Stimulated activated CD8-positive, alpha-beta memory T cell treated with anti-CD3 and anti-CD28 coated beads, Interleukin-15, amount 100 ng/mL, for 48 hours (primary cell): ENCODE data around the gene FUS.
"Not testable (repeated sequence)": the region's sequence is repeated elsewhere in the genome, so short reads cannot be mapped to it uniquely, and the experiment has no call there.

Experiments used
- DNase-seq, 2 donors: peaks; one replicate each; pipeline ENCODE4 v3.0.0-alpha.2; 2020; ENCODE audit warnings: low read depth in 2 of 2

The FUS gene

DNA sequence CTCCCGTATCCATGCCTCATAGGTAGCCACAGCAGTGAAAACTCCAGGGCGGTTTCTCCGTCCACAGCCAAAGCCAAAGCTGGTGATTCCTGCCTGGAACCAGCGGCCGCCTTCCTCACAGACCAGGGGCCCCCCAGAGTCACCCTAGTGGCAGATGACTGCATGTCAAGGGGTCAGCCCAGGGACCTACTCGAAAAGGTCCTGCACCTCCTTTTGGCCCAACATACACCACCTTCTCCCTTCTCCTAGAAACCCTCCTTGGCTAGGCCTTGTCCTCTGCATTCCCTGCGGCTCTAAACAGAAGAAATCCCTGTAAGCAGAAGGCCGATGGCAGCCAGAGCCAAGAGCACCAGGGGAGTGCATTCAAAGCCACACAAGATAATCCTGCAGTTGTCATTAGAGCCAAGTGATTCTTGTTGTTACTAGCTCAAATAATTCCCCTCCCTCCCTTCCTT is 36.2 kb upstream of the FUS start:
- no peak for DNase-seq

GRCh38 chr16:31144418-31144817 is 35.5 kb upstream of the FUS start:
- not testable (repeated sequence) for DNase-seq

DNA sequence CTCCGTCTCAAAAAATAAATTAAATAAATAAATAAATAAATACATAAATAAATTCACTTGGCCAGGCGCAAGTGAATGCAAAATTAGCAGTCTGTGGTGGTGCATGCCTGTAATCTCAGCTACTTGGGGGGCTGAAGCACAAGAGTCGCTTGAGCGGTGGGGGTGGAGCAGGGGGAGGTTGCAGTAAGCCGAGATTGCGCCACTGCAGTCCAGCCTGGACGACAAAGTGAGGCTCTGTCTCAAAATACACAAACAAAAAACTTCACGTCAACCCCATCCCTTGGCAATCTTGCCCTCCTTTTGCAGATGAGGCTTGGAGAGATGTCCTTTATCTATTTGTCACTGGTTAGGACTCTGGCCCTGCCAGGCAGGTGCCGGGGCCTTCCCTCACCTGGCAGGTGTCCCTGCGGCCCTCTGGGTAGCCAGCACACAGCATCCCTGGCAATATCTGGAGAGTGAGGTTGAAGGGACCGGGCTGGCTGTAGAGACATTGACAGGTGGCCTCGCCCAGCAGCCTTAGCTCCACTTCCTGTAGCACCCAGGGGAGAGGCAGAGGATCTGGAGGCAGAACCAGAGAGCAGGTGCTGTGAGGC is 34.4 kb upstream of the FUS start:
- no peak for DNase-seq

DNA sequence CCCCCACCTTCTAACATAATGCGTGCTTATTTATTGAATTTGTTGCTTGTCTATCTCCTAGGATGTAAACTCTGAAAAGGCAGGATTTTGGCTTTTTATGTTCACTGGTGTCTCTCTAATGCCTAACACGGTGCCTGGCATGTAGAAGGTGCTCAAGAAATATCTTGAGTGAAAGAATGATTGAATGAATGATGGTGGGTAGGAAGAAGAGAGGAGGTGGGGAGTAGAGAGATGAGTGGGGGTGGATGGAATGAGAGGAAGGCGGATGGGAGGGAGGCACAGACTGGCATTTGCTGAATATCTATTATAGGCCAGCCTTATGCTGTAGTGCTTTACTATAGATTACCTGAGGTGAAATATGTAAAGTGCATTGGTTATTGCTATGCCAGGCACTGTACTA is 32.4 kb upstream of the FUS start:
- no peak for DNase-seq

DNA sequence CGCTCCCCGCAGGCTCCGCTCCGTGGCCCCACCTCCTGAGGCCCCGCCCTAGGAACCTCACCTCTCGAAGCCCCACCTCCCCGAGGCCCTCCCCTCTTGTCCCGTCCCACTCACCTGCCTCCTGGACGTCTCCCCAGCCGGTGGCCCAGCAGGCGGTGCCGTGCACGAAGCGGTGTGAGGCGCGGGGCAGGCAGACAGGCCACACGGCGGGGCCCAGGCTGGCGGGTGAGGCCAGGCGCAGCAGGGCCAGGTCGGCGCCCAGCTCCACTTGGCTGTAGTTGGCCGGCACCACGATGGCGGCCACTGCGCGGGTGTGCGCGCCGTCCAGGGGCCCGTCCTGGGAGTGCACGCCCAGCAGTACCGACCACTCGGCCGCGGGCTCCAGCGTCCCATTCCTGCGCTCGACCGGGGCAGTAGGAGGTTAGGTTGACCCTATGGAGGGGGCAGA is 31.6 kb upstream of the FUS start:
- DNase-seq = no peak

DNA sequence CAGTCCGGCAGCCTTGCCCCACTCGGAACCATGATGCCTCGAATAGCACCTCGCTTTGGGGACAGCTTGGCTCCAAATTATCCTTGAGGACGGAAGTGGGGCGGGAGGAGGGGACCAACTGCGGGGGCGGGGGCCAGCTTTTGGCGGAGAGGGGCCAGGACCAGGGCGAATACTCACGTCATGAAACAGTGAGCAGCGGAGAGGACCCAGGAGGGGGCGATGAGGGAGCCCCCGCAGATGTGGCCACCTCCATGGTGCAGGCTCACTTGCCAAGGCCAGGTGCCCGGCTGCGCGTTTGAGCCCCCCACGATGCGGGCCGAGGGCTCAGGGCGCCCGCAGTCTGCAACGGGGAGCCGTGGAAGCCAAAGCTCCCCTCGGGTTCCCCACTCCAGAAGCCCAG is 31.0 kb upstream of the FUS start:
- no peak for DNase-seq

DNA sequence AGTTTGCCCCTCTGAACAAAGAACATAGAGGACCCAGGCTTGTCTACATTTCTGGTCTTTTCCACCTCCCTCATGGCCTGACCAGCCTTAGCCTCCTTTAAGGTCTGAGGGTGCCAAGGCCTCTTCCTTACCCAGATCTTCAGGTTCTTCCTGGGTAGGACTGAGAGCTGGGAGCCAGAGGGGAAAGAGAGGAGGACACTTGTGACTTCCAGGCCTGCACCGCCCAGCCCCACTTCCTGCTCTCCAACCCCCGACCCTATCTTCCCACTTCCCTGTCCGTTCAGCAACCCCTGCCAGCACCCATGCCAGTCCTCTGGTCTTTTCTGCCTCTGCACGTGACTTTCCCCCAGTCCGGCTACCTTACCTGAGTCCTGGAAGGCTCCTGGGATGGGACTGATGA is 30.6 kb upstream of the FUS start:
- no peak for DNase-seq

- DNase-seq = no peak
Measured at GRCh38 chr16:31149894-31150890, 29.7 kb upstream of the FUS start, which contains the start of gene PRSS36. PRSS36 (minus strand) TSS chr16:31150066; CDS start chr16:31150035, 31 bp downstream.

DNA sequence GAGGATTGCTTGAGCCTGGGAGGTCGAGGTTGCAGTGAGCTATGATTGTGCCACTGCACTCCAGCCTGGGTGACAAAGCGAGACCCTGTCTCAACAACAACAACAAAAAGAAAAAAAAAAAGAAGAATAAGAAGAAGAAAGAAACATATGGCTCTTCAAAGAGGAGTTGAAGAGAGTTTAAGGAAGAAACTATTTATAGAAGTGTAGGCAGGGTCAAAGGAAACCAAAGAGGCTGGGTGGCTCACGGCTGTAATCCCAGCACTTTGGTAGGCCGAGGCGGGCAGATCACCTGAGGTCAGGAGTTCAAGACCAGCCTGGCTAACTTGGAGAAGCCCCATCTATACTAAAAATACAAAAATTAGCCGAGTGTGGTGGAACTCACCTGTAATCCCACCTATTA is 29.0 kb upstream of the FUS start:
- DNase-seq = not testable (repeated sequence)

- no peak for DNase-seq
Measured at GRCh38 chr16:31157136-31157535, 22.8 kb upstream of the FUS start.

DNA sequence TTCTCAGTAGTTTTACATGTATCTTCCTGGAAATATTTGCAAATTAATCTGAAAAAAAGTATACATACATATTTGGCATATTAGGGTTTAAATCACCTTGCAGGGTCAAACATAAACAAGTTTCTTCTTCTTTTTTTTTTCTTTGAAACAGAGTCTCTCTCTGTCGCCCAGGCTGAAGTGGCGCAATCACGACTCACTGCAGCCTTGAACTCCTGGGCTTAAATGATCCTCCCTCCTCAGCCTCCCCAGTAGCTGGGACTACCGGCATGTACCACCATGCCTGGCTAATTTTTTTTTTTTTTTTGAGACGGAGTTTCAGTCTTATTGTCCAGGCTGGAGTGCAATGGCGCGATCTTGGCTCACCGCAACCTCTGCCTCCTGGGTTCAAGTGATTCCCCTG is 12.6 kb upstream of the FUS start:
- DNase-seq = no peak

DNA sequence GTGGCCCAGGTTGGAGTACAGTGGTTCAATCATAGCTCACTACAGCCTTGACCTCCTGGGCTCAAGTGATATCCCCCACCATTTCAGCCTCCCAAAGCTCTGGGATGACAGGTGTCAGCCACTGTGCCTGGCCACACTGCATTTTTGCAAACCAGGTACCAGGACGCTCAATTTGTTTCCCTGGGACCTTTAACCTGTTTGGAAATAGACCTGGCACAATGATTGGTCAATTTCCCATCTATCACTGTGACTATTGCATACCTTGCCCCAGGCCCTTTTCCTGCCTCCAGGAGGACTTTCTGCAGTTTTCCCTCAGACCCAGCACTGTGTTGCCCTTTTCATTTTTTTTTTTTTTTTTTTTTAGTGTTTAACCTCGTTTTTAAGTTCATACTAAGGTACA is 11.1 kb upstream of the FUS start:
- no peak for DNase-seq

- not testable (repeated sequence) for DNase-seq
Measured at GRCh38 chr16:31170048-31170447, 9.9 kb upstream of the FUS start.

DNA sequence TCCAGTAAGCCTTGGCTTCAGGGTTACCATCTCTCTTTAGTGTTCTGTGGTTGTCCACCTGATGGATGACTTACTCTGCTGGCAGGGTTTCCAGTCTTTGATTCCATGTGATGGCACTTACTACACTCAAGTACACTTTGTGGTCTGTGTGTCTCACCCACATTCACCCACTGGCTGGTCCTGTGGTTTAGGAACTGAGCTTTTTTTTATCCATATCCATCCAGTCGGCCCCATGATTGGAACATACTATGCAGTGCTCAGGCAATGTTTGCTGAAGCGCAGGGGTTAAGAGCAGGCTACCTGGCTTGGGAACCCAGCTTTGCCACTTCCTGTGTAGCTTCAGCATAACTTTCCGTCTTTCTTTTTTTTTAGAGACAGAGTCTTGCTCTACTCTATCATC is 2.8 kb upstream of the FUS start:
- DNase-seq = no peak

DNA sequence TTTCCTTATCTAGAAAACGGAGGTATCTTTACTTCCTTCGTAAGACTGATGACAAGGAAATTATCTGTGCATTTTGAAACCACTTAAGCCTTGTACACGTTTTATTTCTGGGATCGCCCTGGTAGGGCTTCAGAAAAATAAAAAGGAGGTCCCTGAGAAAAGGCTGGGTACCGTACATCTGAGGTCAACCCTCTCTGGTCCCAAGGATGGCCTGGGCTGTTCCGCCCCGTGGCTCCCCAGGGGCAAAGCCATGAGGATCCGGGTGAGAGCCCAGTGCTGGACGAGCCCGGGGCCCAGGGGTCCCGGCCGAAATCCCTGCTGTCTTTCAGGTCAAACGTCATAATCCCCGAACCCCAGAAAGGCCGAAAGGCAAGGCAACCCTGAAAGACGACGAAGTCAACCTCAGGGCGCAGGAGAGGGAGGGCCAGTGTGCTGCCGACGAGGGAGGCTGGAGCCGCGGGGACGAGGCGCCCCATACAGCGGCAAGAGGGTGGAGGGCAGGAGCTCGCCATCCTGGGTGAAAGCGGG is 656 bp upstream of the FUS start:
- no peak for DNase-seq

GRCh38 chr16:31181102-31181830 is 1.3 kb downstream of the FUS start:
- no peak for DNase-seq

DNA sequence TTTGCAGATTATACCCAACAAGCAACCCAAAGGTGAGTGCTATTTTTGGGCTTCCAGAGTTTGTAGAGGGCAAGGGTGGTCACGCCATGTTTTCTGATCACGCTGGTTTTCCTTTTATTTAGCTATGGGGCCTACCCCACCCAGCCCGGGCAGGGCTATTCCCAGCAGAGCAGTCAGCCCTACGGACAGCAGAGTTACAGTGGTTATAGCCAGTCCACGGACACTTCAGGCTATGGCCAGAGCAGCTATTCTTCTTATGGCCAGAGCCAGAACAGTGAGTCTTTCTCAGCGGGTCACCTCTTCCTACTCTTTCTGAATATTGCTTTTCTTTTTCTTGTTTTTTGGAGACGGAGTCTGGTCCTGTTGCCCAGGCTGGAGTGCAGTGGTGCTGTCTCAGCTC is 2.5 kb downstream of the FUS start:
- no peak for DNase-seq

DNA sequence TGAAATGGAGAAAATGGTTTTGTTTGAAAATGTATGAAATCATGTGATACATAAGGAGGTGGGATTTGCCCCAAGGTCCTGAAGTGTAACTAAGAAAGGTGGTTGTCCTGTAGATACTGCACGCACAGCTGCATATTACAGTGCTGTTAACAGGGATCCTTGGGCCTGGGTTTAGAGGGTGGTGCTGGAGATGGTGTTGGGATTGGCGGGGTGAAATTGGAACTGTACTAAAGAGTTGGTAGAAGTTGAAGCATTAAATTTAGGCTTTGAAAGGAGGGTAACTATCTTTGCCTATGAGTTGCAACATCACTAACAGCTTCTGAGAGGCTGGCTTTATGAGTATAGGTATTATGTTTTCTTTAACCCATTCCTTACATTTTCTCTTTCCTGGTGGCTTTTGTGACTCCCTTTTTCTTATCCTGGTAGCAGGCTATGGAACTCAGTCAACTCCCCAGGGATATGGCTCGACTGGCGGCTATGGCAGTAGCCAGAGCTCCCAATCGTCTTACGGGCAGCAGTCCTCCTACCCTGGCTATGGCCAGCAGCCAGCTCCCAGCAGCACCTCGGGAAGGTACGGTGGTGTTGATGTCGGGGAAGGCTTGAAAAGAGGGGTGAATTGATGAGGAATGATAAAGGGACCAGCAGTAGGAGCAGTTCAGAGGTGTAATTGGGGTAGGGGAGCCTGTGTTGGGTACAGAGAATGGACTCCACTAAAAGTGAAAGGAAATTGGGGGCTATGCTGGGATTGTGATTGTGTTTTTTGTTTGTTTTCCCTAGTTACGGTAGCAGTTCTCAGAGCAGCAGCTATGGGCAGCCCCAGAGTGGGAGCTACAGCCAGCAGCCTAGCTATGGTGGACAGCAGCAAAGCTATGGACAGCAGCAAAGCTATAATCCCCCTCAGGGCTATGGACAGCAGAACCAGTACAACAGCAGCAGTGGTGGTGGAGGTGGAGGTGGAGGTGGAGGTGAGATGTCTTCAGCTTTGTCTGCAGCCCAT is 3.8 kb downstream of the FUS start:
- DNase-seq = no peak

- DNase-seq = no peak
Measured at GRCh38 chr16:31184888-31185287, 4.9 kb downstream of the FUS start.

DNA sequence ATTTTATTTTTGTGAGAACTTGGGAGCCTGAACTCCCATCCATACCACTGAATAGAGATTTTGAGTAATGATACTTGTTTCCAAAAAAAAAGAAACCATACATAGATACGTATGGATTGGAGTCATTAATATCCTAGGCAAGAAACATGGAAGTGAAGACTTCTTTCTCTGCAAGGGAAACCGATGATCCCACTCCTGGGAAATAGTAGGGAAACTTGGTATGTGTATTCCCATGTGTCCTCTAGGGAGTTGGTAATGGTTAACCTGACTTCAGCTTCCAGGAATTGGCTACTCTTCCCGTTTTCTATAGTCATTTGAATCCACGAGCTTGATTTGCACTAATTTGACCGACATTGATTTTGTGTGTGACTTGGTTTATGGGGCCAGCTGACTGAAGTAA is 5.4 kb downstream of the FUS start:
- DNase-seq = no peak

- DNase-seq = no peak
Measured at GRCh38 chr16:31186176-31186575, 6.2 kb downstream of the FUS start.
